HG03039 (cell line): ENCODE results near the gene EHD4.

Source experiments
- ATAC-seq: cut with Tn5 transposase; IDR thresholded peaks from one replicate; pipeline ENCODE4 v1.9.1; 2021; ENCODE audit warnings: mild to moderate bottlenecking, moderate library complexity; ENCODE audit not compliant: unreplicated experiment

The EHD4 gene

GRCh38 chr15:41981371-41982132 lies 9.2 kb upstream of the EHD4 start:
- ATAC-seq: no peak

- no peak for ATAC-seq
These were observed 8.4 kb upstream of the EHD4 start for GRCh38 chr15:41980654-41981323.

- ATAC-seq: no peak
These were observed 7.3 kb upstream of the EHD4 start for GRCh38 chr15:41979493-41980266.

- no peak for ATAC-seq
These were observed 6.2 kb upstream of the EHD4 start for GRCh38 chr15:41978534-41978933.

- ATAC-seq: no peak
These were observed 5.5 kb upstream of the EHD4 start for GRCh38 chr15:41977757-41978383.

GRCh38 chr15:41975669-41976068 lies 3.3 kb upstream of the EHD4 start:
- no peak for ATAC-seq

GRCh38 chr15:41974041-41974440 lies 1.7 kb upstream of the EHD4 start:
- no peak for ATAC-seq

- ATAC-seq: peak; percentile 21
These were observed 483 bp downstream of the EHD4 start for GRCh38 chr15:41971895-41972252.

- ATAC-seq: peak; percentile 37
These were observed 1.1 kb downstream of the EHD4 start for GRCh38 chr15:41971089-41971894.

- no peak for ATAC-seq
These were observed 1.9 kb downstream of the EHD4 start for GRCh38 chr15:41970456-41970855.

GRCh38 chr15:41969851-41970431 lies 2.4 kb downstream of the EHD4 start:
- ATAC-seq: no peak

GRCh38 chr15:41968701-41969100 lies 3.7 kb downstream of the EHD4 start:
- ATAC-seq: no peak

GRCh38 chr15:41967506-41968206 lies 4.7 kb downstream of the EHD4 start:
- no peak for ATAC-seq

GRCh38 chr15:41966920-41967465 lies 5.4 kb downstream of the EHD4 start:
- ATAC-seq: no peak

- no peak for ATAC-seq
These were observed 5.9 kb downstream of the EHD4 start for GRCh38 chr15:41966414-41966812.

GRCh38 chr15:41965441-41966413 lies 6.6 kb downstream of the EHD4 start:
- ATAC-seq: no peak

- ATAC-seq: no peak
These were observed 10.7 kb downstream of the EHD4 start for GRCh38 chr15:41961595-41962202.
